ENCODE data around the gene MTMR11. TPM values are rescaled to one million over a fixed set of nuclear protein-coding genes. Genes with fewer than 3 reads are reported as not detected.

MTMR11 gene
- polyA plus RNA-seq, 1 donor: 35.7 TPM

GRCh38 chr1:149936992-149937705 lies 470 bp upstream of the MTMR11 start:
- DNase-seq: no peak

- no peak for DNase-seq
These were observed 2.3 kb downstream of the MTMR11 start for GRCh38 chr1:149934356-149934755.

GRCh38 chr1:149933208-149933607 lies 3.5 kb downstream of the MTMR11 start:
- DNase-seq: no peak

GRCh38 chr1:149932474-149932873 lies 4.2 kb downstream of the MTMR11 start:
- DNase-seq: no peak

GRCh38 chr1:149931212-149931790 lies 5.4 kb downstream of the MTMR11 start:
- DNase-seq: no peak

- no peak for DNase-seq
These were observed 6.8 kb downstream of the MTMR11 start for GRCh38 chr1:149929856-149930255.

GRCh38 chr1:149928401-149928724 lies 8.3 kb downstream of the MTMR11 start:
- no peak for DNase-seq

GRCh38 chr1:149927563-149928400 lies 8.9 kb downstream of the MTMR11 start, which contains the start of gene SF3B4:
Gene SF3B4, minus strand, starts transcription at chr1:149927803. Its CDS starts 44 bp downstream, at chr1:149927759.
- peak; percentile 93 for DNase-seq

- DNase-seq: no peak
These were observed 9.6 kb downstream of the MTMR11 start for GRCh38 chr1:149927056-149927562.

- no peak for DNase-seq
These were observed 10.4 kb downstream of the MTMR11 start for GRCh38 chr1:149926296-149926695.

- DNase-seq: no peak
These were observed 10.9 kb downstream of the MTMR11 start for GRCh38 chr1:149925751-149926150.

GRCh38 chr1:149925345-149925744 lies 11.3 kb downstream of the MTMR11 start:
- no peak for DNase-seq

- no peak for DNase-seq
These were observed 13.1 kb downstream of the MTMR11 start for GRCh38 chr1:149923626-149924025.

GRCh38 chr1:149917571-149918144 lies 19.0 kb downstream of the MTMR11 start, which contains the start of gene SV2A:
Gene SV2A, minus strand, starts transcription at chr1:149917844. Its CDS starts 4,004 bp downstream, at chr1:149913840.
- peak; percentile 59 for DNase-seq

- DNase-seq: no peak
These were observed 19.8 kb downstream of the MTMR11 start for GRCh38 chr1:149916898-149917252.

GRCh38 chr1:149916193-149916897 lies 20.3 kb downstream of the MTMR11 start:
- DNase-seq: no peak

GRCh38 chr1:149915429-149916192 lies 21.1 kb downstream of the MTMR11 start:
- no peak for DNase-seq

GRCh38 chr1:149914545-149914944 lies 22.1 kb downstream of the MTMR11 start:
- no peak for DNase-seq

GRCh38 chr1:149906570-149907075 lies 30.1 kb downstream of the MTMR11 start:
- DNase-seq: no peak

GRCh38 chr1:149903836-149904491 lies 32.7 kb downstream of the MTMR11 start:
- DNase-seq: no peak
